SJCRH30 (cell line): ENCODE results near the gene VWA3A. TPM values are rescaled to one million over a fixed set of nuclear protein-coding genes. Genes with fewer than 3 reads are reported as not detected.
"Not testable (repeated sequence)": the region's sequence is repeated elsewhere in the genome, so short reads cannot be mapped to it uniquely, and the experiment has no call there.

ENCODE experiments used
- DNase-seq, 2 experiments: peaks; one replicate each; pipeline ENCODE4 v3.0.0-alpha.2; 2015 to 2020
- H3K27ac ChIP-seq: fragments of 250-450 bp; sonication (Bioruptor Pico); 2 replicates; pipeline ENCODE4 v1.5.1; 2020; ENCODE audit warnings: mild to moderate bottlenecking, moderate library complexity
- H3K27me3 ChIP-seq: fragments of 250-450 bp; sonication (Bioruptor Pico); 2 replicates; pipeline ENCODE4 v1.5.1; 2020; ENCODE audit warnings: mild to moderate bottlenecking, moderate library complexity
- H3K36me3 ChIP-seq: fragments of 250-450 bp; sonication (Bioruptor Pico); 2 replicates; pipeline ENCODE4 v1.5.1; 2020; ENCODE audit warnings: mild to moderate bottlenecking, moderate library complexity
- H3K4me1 ChIP-seq: fragments of 250-450 bp; sonication (Bioruptor Pico); 2 replicates; pipeline ENCODE4 v1.5.1; 2020; ENCODE audit warnings: mild to moderate bottlenecking, moderate library complexity
- H3K4me3 ChIP-seq: fragments of 250-450 bp; sonication (Bioruptor Pico); 2 replicates; pipeline ENCODE4 v1.5.1; 2020; ENCODE audit warnings: mild to moderate bottlenecking, moderate library complexity
- H3K9me3 ChIP-seq: fragments of 250-450 bp; sonication (Bioruptor Pico); replicated peaks from 2 replicates; pipeline ENCODE4 v1.5.1; 2020; ENCODE audit warnings: mild to moderate bottlenecking, moderate library complexity
- total RNA-seq: library from RNA; depleted of rRNA; stranded (reverse); fragments of >200 nt; shearing (Covaris generic); gene quantifications from 2 replicates; pipeline ENCODE4 v1.2.3, GENCODE V29; 2014

Gene VWA3A
- total RNA-seq, 1 experiment from 2014 or later: not detected

- no peak overlapping the region for H3K4me3 ChIP-seq
- no peaks in the 10 kb centered on the region for H3K36me3 ChIP-seq
- no peaks in the 10 kb centered on the region for H3K9me3 ChIP-seq
- H3K4me1 ChIP-seq: no peaks in the 10 kb centered on the region
- no peak overlapping the region for H3K27ac ChIP-seq
- no peak for DNase-seq
- H3K27me3 ChIP-seq: no peaks in the 10 kb centered on the region; the same call in 1 of the 2 replicates
Measured at GRCh38 chr16:22139732-22140131, 47.4 kb downstream of the VWA3A start.

DNA sequence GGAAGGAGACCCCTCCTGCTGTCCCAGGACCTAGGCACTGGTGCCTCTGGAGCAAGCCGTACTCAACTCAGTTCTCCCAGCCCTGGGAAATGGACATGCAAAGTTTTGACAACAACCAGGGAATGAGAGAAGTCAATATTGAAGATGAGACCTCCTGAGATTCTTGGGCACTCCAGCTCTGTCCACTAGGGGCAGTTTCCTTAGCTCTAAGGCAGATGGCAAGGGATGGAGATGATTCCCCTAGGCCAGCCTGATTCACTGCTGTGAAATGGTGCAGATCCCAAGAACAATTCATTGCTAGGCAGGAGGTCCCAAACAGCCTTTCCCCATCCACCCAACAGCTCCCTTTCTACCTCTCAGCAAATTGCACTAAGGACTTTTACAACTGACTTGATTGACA, 49.4 kb downstream of the VWA3A start:
- Histone ChIP-seq H3K4me1 (no peaks in the 10 kb centered on the region), H3K36me3 (no peaks in the 10 kb centered on the region), H3K9me3 (no peaks in the 10 kb centered on the region), H3K27me3 (no peaks in the 10 kb centered on the region; the same call in 1 of the 2 replicates), H3K27ac (no peak overlapping the region), H3K4me3 (no peak overlapping the region)
- DNase-seq: peak in 1 of 2 experiments; percentile 7

DNA sequence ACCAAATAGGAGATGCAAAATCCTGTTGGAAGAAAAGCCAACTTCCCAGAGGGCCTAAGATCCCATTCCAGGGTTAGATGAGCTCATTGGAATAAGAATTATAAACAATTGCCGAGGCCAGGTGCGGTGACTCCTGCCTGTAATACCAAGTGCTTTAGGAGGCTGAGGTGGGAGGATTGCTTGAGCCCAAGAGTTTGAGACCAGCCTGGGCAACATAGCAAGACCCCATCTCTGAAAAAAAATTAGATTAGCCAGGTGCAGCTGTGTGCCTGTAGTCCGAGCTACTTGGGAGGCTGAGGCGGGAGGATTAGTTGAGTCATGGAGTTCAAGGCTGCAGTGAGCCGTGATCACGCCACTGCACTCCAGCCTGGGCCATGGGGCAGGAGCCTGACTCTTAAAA, 52.2 kb downstream of the VWA3A start:
- no peak for DNase-seq
- Histone ChIP-seq H3K9me3 (no peaks in the 10 kb centered on the region), H3K36me3 (no peaks in the 10 kb centered on the region), H3K27me3 (peaks cover 5% of the 10 kb centered on the region; the same call in 1 of the 2 replicates), H3K4me1 (no peaks in the 10 kb centered on the region), H3K4me3 (no peak overlapping the region), H3K27ac (no peak overlapping the region)

DNA sequence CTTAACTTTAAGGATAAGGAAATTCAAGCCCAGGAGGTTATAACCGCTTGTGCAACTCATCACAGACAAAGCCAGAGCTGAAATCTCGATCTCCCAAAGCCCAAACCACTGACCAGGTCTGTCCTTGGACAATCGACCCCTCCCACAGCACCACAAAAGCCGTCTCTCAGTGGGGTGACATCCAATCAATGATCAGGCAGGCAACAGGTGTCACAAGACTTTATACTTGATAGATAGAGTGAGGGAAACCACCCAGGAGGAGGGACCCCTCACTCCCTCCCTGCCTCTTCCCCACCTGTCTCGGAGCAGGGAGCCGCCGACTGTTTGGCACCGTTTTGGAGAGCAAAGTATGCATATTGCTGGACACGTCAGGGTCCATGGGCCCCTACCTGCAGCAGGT, 55.5 kb downstream of the VWA3A start:
- H3K27ac ChIP-seq: no peak overlapping the region

DNA sequence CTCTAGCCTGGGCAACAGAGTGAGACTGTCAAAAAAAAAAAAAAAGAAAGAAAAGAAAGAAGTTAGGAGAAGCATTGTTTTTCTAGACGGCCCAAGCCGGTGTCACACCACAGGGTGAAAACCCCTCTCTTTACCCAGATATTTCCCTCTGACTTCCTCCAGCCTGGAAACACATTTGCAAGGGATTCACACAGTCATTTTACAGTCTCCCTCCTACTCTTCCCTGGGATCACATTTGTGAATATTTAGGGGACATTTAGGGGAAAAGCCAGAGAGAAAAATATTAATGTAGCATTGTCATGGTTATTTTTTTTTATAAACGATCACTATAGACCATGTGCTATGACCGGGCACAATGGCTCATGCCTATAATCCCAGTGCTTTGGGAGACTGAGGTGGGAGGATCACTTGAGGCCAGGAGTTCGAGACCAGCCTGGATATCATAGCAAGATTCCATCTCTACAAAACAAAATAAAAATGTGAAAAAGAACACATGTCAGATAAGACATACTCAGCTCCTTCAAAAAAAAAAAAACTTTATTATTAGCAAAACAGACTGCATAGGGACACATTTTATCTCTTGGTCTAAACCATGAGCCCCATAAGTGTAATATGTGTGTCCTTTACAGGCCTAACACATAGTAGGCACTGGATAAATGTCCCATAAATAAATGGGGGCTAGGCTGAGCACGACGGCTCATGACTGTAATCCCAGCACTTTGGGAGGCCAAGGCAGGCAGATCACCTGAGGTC, 59.1 kb downstream of the VWA3A start:
- Histone ChIP-seq H3K4me1 (no peaks in the 10 kb centered on the region), H3K4me3 (no peak overlapping the region), H3K27me3 (peaks cover 5% of the 10 kb centered on the region; the same call in 1 of the 2 replicates), H3K27ac (no peak overlapping the region), H3K36me3 (no peaks in the 10 kb centered on the region), H3K9me3 (no peaks in the 10 kb centered on the region)
- DNase-seq: no peak

More for the DNA sequence above, 55.5 kb downstream of the VWA3A start:
- Histone ChIP-seq H3K27me3 (peaks cover 5% of the 10 kb centered on the region; the same call in 1 of the 2 replicates), H3K9me3 (no peaks in the 10 kb centered on the region), H3K4me1 (no peaks in the 10 kb centered on the region), H3K36me3 (no peaks in the 10 kb centered on the region), H3K4me3 (no peak overlapping the region)
- no peak for DNase-seq

GRCh38 chr16:22152316-22152715, 60.0 kb downstream of the VWA3A start:
- Histone ChIP-seq H3K4me1 (no peaks in the 10 kb centered on the region), H3K27me3 (peaks cover 5% of the 10 kb centered on the region; the same call in 1 of the 2 replicates), H3K27ac (no peak overlapping the region), H3K36me3 (no peaks in the 10 kb centered on the region), H3K4me3 (no peak overlapping the region), H3K9me3 (no peaks in the 10 kb centered on the region)
- no peak for DNase-seq

- H3K4me3 ChIP-seq, H3K4me1 ChIP-seq, H3K9me3 ChIP-seq, H3K27ac ChIP-seq, H3K27me3 ChIP-seq, H3K36me3 ChIP-seq, DNase-seq: not testable (repeated sequence)
Measured at GRCh38 chr16:22153078-22153477, 60.7 kb downstream of the VWA3A start.

GRCh38 chr16:22161401-22161800, 69.1 kb downstream of the VWA3A start:
- DNase-seq: no peak
- no peaks in the 10 kb centered on the region for H3K9me3 ChIP-seq
- no peak overlapping the region for H3K4me3 ChIP-seq
- H3K27ac ChIP-seq: no peak overlapping the region
- H3K36me3 ChIP-seq: no peaks in the 10 kb centered on the region
- H3K27me3 ChIP-seq: no peaks in the 10 kb centered on the region
- no peaks in the 10 kb centered on the region for H3K4me1 ChIP-seq

- DNase-seq: no peak
- H3K27me3 ChIP-seq: no peaks in the 10 kb centered on the region
- H3K4me3 ChIP-seq: no peak within 1 kb of the TSS
- no peaks in the 10 kb centered on the region for H3K4me1 ChIP-seq
- no peaks in the 10 kb centered on the region for H3K9me3 ChIP-seq
- H3K27ac ChIP-seq: no peak within 1 kb of the TSS
- no peaks in the 10 kb centered on the region for H3K36me3 ChIP-seq
Measured at GRCh38 chr16:22161999-22162655, 69.8 kb downstream of the VWA3A start, which contains the start of gene SDR42E2. SDR42E2 (plus strand) TSS chr16:22162506; CDS start chr16:22165583, 3,077 bp downstream.

DNA sequence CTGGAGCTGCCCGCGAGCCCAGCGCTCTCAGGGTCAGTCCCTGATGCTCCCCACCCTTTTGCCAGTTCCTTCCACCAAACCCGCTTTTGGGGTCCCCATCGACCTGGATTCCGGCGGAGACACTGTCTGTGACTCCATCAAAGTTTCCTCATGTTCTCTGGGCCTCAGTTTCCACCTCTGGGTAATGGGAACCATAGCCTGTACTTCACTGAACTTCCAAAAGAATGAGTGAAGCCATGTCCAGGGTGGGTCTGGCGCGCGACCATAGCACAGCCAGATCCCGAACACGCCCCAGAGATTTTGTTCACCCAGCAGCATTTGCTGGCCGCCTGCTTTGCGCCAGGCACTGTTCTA, 70.3 kb downstream of the VWA3A start:
- Histone ChIP-seq H3K4me1 (no peaks in the 10 kb centered on the region), H3K36me3 (no peaks in the 10 kb centered on the region), H3K4me3 (no peak overlapping the region), H3K27me3 (no peaks in the 10 kb centered on the region), H3K27ac (no peak overlapping the region), H3K9me3 (no peaks in the 10 kb centered on the region)
- no peak for DNase-seq

DNA sequence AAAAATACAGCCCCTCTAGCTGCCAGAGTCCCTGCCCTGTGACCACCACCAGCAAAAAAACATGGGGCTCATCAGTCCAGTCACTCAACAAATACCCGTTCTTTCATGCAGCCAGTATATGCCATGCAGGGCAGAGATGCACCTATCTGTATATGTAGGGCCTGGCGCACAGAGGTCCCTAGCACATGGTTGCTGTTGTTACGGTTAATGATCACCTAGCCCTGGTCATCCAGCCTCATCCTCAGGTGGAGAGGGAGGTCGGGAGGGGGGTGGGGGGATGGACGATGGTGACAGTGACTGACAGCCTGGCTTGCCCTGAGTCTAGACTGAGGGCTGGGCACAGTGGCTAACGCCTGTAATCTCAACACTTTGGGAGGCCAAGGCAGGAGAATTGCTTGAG, 71.5 kb downstream of the VWA3A start:
- Histone ChIP-seq H3K9me3 (no peaks in the 10 kb centered on the region), H3K4me1 (no peaks in the 10 kb centered on the region), H3K27me3 (no peaks in the 10 kb centered on the region), H3K4me3 (no peak overlapping the region), H3K36me3 (no peaks in the 10 kb centered on the region), H3K27ac (no peak overlapping the region)
- DNase-seq: no peak

GRCh38 chr16:22164482-22164881, 72.1 kb downstream of the VWA3A start:
- no peak overlapping the region for H3K27ac ChIP-seq
- DNase-seq: no peak
- no peaks in the 10 kb centered on the region for H3K4me1 ChIP-seq

DNA sequence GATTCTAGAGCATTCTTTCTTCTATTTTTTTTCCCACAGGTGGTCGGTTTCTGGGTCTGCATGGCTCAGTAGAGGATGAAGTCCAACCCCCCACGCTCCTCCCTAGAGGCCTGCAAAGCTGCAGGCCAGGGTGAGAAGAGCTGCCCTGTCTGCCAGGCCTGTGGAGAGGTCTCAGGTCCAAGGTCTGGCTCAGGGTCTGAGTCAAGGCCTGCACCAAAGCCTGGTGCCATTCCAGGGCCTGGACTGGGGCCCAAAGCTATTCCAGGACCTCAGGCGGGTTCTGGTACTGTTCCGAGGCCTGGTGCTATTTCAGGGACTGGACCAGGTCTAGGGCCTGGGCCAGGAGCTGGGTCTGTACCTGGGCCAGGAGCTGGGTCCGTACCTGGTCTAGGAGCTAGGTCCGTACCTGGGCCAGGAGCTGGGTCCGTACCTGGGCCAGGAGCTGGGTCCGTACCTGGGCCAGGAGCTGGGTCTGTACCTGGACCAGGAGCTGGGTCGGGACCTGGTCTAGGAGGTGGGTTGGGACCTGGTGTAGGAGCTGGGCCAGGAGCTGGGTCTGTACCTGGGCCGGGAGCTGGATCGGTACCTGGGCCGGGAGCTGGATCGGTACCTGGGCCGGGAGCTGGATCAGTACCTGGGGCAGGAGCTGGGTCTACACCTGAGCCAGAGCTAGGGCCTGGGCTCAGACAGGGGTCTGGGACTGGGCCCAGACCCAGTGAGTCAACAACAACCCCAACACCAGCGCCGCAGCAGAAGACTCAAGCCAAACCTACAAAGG, 73.4 kb downstream of the VWA3A start:
- no peak overlapping the region for H3K4me3 ChIP-seq
- no peak overlapping the region for H3K27ac ChIP-seq
- no peak for DNase-seq
- H3K9me3 ChIP-seq: no peaks in the 10 kb centered on the region
- no peaks in the 10 kb centered on the region for H3K4me1 ChIP-seq
- H3K36me3 ChIP-seq: no peaks in the 10 kb centered on the region
- no peaks in the 10 kb centered on the region for H3K27me3 ChIP-seq

More at GRCh38 chr16:22164482-22164881, 72.1 kb downstream of the VWA3A start:
- H3K9me3 ChIP-seq: no peaks in the 10 kb centered on the region
- H3K36me3 ChIP-seq: no peaks in the 10 kb centered on the region
- no peak overlapping the region for H3K4me3 ChIP-seq
- H3K27me3 ChIP-seq: no peaks in the 10 kb centered on the region

GRCh38 chr16:22171953-22172352, 79.6 kb downstream of the VWA3A start:
- no peak for DNase-seq
- H3K27ac ChIP-seq: no peak overlapping the region
- H3K27me3 ChIP-seq: no peaks in the 10 kb centered on the region
- no peaks in the 10 kb centered on the region for H3K4me1 ChIP-seq
- H3K4me3 ChIP-seq: no peak overlapping the region
- H3K9me3 ChIP-seq: no peaks in the 10 kb centered on the region
- H3K36me3 ChIP-seq: no peaks in the 10 kb centered on the region

DNA sequence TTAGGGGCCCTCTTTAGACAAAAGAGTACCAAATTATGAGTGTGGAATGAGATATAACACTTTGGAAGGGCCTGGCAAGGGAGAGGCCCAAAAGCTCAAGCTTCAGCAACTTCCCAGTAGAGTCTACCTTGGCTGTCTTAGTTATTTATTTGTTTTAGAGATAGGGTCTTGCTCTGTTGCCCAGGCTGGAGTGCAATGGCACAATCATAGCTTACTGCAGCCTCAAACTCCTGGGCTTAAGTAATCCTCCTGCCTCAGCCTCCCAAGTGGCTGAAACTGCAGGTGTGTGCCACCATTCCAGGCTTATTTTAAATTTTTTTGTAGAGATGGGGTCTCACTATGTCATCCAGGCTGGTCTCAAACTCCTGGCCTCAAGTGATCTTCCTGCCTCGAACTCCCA, 80.3 kb downstream of the VWA3A start:
- not testable (repeated sequence) for H3K36me3 ChIP-seq, H3K4me3 ChIP-seq, DNase-seq, H3K4me1 ChIP-seq, H3K27ac ChIP-seq, H3K9me3 ChIP-seq, H3K27me3 ChIP-seq
